Progenitor cell of endocrine pancreas (in vitro differentiated cells): Measurements from ENCODE around the gene SIRPA. TPM values are rescaled to one million over a fixed set of nuclear protein-coding genes. Genes with fewer than 3 reads are reported as not detected.
A peak's percentile ranks its signal among the peaks of the same experiment; 100 is the strongest.

Experiments used
- DNase-seq: peaks from one replicate; pipeline ENCODE4 v3.0.0; 2021; ENCODE audit warnings: low spot score; ENCODE audit not compliant: unreplicated experiment
- H3K27ac Mint-ChIP-seq: 2 replicates; pipeline ENCODE4 v1.8.0; 2021; ENCODE audit warnings: mild to moderate bottlenecking, moderate library complexity, mixed read lengths
- H3K27me3 Mint-ChIP-seq: 2 replicates; pipeline ENCODE4 v1.8.0; 2021; ENCODE audit warnings: mixed read lengths
- H3K36me3 Mint-ChIP-seq: 2 replicates; pipeline ENCODE4 v1.8.0; 2022; ENCODE audit warnings: mixed read lengths; ENCODE audit not compliant: insufficient read depth
- H3K4me1 Mint-ChIP-seq: 2 replicates; pipeline ENCODE4 v1.8.0; 2021; ENCODE audit warnings: low read depth, mixed read lengths
- H3K4me3 Mint-ChIP-seq: 2 replicates; pipeline ENCODE4 v1.8.0; 2021; ENCODE audit warnings: low read depth, mild to moderate bottlenecking, moderate library complexity, mixed read lengths
- H3K9me3 Mint-ChIP-seq: 2 replicates; pipeline ENCODE4 v1.8.0; 2021; ENCODE audit warnings: low read depth, mixed read lengths
- CTCF ChIP-seq: fragments of 200-600 bp; sonication (generic); IDR thresholded peaks from one replicate; pipeline ENCODE4 v1.5.0; 2021; ENCODE audit warnings: antibody characterized with exemption, mild to moderate bottlenecking; ENCODE audit not compliant: unreplicated experiment
- long read RNA-seq: library from polyadenylated mRNA; unstranded; transcript quantifications from one replicate; pipeline ENCODE4 v2.0.0, GENCODE V29; 2020
- total RNA-seq: library from RNA; stranded (reverse); gene quantifications from 2 replicates; pipeline ENCODE4 v1.2.1, GENCODE V29; 2021

SIRPA gene
- 15.2 and 16.2 TPM in 2 replicates for total RNA-seq
- long read RNA-seq, partial matches to known transcripts: 0 of 6 reads
- long read RNA-seq, other reads (novel, unspliced or antisense): 6 of 6 reads

- Mint-ChIP-seq H3K27me3 (peaks cover 40% of the 10 kb centered on the region), H3K9me3 (no peaks in the 10 kb centered on the region), H3K4me1 (peaks cover 24% of the 10 kb centered on the region), H3K27ac (peak within 1 kb of the TSS; percentile 34), H3K4me3 (peak within 1 kb of the TSS; percentile 81), H3K36me3 (no peaks in the 10 kb centered on the region)
- no peak for TF ChIP-seq CTCF
- DNase-seq: no peak
Measured at GRCh38 chr20:1894951-1895673, at the start of gene SIRPA. SIRPA (plus strand) TSS chr20:1895407; CDS start chr20:1895448, 41 bp downstream.

- Mint-ChIP-seq H3K27me3 (peaks cover 7% of the 10 kb centered on the region), H3K27ac (no peak overlapping the region), H3K4me3 (no peak overlapping the region), H3K9me3 (peaks cover 3% of the 10 kb centered on the region), H3K36me3 (no peaks in the 10 kb centered on the region), H3K4me1 (no peaks in the 10 kb centered on the region)
- TF ChIP-seq CTCF: no peak
- DNase-seq: no peak
Measured at GRCh38 chr20:1845701-1846100, 49.5 kb upstream of the SIRPA start.

- Mint-ChIP-seq H3K4me3 (no peak overlapping the region), H3K9me3 (peaks cover 3% of the 10 kb centered on the region), H3K36me3 (no peaks in the 10 kb centered on the region), H3K27ac (no peak overlapping the region), H3K4me1 (no peaks in the 10 kb centered on the region), H3K27me3 (peaks cover 6% of the 10 kb centered on the region)
- no peak for TF ChIP-seq CTCF
- no peak for DNase-seq
Measured at GRCh38 chr20:1846341-1846740, 48.9 kb upstream of the SIRPA start.

GRCh38 chr20:1846876-1847275 lies 48.3 kb upstream of the SIRPA start:
- no peaks in the 10 kb centered on the region for H3K36me3 Mint-ChIP-seq

DNA sequence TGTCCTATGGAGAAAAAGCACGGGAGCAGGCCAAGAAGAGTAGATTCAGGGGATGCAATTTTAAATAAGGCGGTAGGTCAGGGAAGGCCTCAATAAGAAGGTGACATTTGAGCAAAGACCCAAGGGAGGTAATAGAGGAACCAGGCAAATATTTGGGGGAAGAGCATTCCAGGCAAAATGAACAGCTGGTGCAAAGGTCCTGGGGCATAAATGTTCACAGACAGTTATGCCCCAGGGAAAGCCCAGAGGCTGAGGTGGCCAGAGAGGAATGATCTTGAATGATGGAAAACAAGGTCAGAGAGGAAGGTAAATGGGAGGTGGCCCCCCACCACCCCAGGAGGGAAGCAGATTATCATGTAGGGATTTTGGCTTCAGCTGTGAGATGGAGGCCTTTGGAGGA lies 47.4 kb upstream of the SIRPA start:
- Mint-ChIP-seq H3K36me3 (no peaks in the 10 kb centered on the region), H3K27me3 (peaks cover 2% of the 10 kb centered on the region), H3K4me1 (no peaks in the 10 kb centered on the region), H3K4me3 (no peak overlapping the region), H3K9me3 (peaks cover 3% of the 10 kb centered on the region), H3K27ac (peak overlapping the region; percentile 35)
- TF ChIP-seq CTCF: no peak
- no peak for DNase-seq

More at GRCh38 chr20:1846876-1847275, 48.3 kb upstream of the SIRPA start:
- H3K9me3 Mint-ChIP-seq: peaks cover 3% of the 10 kb centered on the region
- TF ChIP-seq CTCF: no peak
- H3K4me3 Mint-ChIP-seq: no peak overlapping the region
- H3K27me3 Mint-ChIP-seq: peaks cover 5% of the 10 kb centered on the region
- H3K27ac Mint-ChIP-seq: no peak overlapping the region
- no peaks in the 10 kb centered on the region for H3K4me1 Mint-ChIP-seq
- no peak for DNase-seq
